ENCODE results near the gene SEMA4D.
A peak's percentile ranks its signal among the peaks of the same experiment; 100 is the strongest.

GRCh38 chr9:89442981-89443814 is 54.7 kb downstream of the SEMA4D start:
- no peak for TF ChIP-seq POLR2A (IDR thresholded peaks at IDR 0.05; ENCODE audit: extremely low read depth, insufficient read length)
- TF ChIP-seq MYC (IDR thresholded peaks at IDR 0.05; ENCODE audit: low read depth, low read length) = peak; percentile 39; the same call in 1 of the 2 replicates

All from NB4 (cell line).